GM18520 (cell line): ENCODE results near the gene SLC29A1.
A peak's percentile ranks its signal among the peaks of the same experiment; 100 is the strongest.

Experiments used
- ATAC-seq: cut with Tn5 transposase; IDR thresholded peaks from one replicate; pipeline ENCODE4 v1.9.1; 2021; ENCODE audit not compliant: unreplicated experiment

SLC29A1 gene

DNA sequence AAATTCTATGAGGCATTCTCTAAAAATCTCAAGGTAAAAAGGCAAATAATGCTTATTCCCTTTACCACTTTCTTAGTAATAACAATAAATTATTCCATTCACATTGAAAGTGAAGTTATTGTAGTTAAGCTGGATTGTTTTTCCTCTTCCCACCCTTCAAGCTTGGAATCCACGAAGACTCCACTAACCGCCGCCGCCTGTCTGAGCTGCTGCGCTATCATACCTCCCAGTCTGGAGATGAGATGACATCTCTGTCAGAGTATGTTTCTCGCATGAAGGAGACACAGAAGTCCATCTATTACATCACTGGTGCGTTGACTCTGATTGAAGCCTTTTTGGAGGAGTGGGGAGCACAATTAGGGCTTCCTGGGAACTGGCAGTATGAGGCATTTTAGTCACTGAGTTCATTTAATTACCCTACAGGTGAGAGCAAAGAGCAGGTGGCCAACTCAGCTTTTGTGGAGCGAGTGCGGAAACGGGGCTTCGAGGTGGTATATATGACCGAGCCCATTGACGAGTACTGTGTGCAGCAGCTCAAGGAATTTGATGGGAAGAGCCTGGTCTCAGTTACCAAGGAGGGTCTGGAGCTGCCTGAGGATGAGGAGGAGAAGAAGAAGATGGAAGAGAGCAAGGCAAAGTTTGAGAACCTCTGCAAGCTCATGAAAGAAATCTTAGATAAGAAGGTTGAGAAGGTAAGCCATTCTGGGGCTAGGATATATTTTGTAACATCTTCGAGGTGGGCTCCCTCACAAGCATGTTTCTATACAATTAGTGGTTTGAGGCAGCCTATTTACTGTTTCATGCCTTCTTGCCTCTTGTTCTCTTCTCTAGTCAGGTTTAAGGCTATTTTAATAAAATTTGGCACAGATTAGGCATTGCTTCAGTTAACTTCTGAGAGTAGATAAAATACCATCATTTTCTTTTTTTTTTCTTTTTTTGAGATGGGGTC is 28.5 kb downstream of the SLC29A1 start:
- ATAC-seq: no peak

DNA sequence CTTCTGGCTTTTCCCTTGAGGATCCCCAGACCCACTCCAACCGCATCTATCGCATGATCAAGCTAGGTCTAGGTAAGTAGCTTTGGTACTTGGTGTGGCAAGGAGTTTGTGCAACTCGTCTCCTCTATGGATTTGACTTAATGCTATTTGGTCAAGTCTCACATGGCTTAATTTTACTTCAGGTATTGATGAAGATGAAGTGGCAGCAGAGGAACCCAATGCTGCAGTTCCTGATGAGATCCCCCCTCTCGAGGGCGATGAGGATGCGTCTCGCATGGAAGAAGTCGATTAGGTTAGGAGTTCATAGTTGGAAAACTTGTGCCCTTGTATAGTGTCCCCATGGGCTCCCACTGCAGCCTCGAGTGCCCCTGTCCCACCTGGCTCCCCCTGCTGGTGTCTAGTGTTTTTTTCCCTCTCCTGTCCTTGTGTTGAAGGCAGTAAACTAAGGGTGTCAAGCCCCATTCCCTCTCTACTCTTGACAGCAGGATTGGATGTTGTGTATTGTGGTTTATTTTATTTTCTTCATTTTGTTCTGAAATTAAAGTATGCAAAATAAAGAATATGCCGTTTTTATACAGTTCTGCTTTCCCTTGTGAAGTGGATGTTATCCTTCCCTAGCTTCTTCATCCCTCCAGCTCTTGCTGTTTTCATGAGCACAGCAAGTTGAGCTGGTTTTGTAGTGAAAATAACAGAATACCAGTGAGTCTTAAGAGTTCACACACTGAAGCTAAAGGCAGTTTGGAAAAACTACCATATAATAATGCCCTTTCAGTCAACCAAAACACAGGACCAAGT is 30.1 kb downstream of the SLC29A1 start:
- ATAC-seq: no peak

DNA sequence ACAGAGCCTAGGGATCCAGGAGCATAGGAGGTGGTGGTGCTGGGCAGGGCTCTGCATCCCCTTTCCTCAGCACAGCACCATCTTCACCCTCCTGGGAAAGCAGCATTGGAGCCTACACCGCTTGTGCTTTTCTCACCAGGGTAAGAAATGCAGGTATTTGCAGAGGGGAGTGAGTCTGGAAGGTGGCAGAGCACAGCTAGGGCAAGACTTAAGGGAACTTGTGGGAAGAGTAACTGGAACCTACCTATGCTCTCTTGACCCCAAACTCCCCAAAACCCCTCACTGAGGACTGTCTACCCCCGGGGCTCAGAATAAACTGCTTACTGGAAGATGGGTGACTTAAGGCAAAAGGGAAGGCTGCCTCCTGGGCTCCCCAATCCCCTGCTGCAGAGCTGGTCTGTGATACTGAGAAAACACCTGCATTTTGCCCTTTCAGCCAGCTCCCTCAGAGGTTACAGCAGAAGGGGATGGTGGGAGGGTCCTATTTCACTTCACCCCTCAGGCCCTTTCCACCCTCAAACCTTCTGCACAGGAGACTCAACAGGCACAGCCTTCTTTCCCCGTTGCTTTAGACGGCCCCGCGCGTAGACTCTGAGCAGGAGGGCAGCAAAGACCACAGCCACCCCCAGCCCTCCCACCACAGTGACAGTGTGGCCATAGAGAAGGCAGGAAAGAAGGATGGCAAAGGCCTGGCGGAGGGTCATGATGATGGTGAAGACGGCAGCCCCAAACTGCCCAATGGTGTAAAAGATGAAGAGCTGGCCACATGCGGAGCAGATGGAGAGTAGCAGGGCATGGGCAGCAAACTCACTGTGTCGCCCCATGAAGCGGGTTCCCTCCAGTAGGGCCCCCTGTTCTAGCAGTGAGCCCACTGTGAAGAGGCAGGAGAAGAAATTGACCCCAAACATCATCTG is 31.1 kb downstream of the SLC29A1 start:
- no peak for ATAC-seq

DNA sequence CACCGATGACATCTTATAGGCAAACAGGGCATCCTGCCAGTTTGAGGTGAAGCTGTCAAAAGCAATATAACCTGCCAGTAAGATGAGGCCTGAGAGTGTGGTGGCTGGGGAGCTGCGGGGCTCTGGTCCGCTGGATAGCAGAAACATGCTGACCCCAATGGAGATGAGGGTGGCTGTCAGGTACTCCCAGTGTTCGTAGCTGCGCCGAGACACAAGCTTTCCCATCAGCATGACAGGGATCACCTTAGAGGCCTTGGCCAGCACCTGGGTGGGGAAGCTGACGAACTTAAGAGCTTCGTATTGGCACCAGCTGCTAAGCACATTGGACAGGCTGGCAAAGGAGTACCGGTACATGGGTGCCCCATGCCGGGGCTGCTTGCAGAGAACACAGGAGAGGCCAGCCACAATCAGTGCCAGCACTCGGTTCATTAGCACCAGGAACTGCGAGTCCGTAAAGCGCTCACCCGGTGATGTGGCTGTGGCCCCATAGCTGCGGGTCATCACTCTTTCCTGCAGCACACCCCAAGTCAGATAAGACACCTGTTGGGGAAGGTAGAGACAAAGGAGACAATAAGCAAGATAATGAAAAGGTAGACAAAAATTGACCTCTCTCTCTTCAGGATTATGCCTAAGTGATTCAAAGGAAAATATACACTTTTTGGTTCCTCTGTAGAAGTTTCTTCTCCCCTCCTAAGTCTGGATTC is 31.9 kb downstream of the SLC29A1 start:
- no peak for ATAC-seq

DNA sequence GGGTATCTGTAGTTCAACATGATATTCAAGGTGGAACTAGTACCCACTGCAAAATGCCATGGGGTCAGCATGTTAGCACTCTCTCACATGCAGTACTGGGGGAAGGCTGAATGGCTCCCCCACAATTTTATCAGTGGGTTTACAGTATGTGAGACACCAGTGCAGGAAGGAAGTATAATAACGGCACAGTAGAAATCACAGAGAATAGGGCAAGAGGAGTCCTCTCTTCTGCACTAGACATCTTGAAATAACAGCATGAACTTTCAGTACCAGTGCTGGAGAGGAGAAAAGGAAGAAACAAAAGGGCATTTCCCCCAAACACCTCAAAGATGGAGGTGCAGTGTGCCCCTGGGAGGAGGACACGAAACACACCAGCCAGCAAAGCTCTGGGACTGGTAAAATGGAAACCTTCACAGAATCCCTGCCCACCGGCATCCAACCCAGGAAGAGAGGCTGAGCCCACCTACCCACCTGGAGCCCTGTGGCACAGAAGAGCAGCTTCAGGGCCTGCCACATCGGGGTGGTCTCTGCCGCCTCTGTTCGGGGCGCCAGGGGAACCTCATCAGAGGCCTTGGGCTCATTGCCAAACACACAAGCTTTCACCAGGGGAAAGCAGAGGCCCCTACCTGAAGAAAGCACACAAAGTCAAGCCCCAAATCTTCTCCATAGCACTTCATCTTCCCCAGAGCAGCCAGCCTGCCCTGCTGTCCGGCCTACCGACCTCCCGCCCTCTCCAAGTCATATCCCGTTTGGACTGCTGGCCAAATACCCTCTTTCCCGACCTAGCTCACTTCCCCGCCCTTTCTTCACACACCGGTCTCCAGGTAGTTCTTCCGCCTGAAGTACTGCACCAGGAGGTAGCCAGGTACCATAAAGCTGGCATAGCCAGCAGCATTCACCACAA is 32.7 kb downstream of the SLC29A1 start:
- ATAC-seq: no peak

DNA sequence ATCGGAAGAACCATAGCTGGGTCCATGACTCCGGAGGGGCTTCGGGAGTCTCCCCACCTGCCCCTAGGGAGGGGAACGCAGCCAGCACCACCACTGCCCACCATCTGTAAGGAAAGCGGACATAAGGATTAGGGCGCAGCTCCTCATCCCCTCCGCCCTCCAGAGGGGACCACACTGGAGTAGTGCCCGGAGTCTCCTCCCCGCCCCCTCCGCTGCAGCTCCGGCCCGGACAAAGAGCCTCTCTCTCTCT is 33.3 kb downstream of the SLC29A1 start:
- no peak for ATAC-seq

DNA sequence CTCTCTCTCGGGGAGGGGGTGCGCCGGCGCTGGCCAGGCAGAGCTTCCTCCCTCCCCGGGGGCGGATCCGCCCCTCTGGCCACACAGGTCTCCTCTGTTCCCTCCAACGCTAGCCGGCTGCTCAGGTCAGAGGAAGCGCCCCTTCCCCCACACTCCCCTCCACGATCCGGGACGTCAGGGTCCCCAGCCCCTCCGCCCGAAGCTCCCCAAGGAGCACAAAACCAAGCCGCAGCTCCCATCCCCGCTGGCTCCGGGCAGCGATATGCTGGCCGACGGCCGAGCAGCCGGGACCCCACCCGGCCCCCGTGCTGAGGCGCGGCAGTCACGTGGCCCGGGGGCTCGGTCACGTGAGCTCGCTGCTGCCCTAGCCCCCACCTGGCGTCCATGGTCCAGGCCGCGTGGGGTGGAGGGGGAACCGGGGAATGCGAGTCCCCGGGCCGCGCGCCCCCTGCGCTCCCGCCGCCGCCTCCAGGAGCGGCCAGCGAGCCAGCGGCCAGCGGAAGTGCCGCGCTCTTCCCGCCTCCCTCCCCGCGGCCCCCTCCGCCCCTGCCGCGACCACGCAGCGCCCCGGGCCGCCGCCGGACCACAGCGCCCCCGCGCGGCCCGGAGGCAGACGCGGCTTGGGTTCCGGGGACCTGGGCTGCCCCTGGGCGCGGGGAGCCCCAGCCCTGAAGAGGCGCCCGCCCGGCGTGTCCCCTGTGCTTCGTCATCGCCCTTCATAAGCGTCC is 33.8 kb downstream of the SLC29A1 start, which contains the start of gene SLC35B2:
Gene SLC35B2 (minus strand): TSS at position 504 of the 728 bp plus-strand sequence. CDS start 118 bp downstream, at position 386.
- peak; percentile 36 for ATAC-seq

DNA sequence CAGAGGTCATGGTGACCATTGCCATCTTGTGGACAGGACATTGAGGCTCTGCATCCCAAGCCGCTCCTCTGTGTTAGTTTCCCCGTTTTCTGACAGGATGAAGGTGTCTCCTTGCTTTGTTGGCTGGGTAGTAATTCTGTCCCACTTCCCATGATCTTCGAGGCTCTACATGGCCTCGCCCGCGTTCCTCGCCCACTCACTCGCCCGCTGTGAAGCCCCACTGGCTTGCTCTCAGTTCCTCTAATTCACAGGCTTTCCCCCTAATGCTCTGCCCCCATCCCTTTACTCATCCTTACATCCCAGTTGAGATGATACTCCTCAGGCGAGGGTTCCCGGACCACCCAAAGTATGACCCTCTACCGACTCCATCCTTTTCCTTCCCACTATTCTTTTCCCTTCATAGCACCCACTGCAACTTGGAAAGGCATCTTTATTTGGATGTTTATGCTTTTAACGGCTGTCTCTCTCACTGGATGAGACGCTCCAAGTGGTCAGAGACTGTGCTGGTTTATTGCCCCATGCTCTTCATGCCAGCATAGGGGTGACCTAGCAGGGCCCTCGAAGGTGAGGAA is 34.4 kb downstream of the SLC29A1 start:
- no peak for ATAC-seq

DNA sequence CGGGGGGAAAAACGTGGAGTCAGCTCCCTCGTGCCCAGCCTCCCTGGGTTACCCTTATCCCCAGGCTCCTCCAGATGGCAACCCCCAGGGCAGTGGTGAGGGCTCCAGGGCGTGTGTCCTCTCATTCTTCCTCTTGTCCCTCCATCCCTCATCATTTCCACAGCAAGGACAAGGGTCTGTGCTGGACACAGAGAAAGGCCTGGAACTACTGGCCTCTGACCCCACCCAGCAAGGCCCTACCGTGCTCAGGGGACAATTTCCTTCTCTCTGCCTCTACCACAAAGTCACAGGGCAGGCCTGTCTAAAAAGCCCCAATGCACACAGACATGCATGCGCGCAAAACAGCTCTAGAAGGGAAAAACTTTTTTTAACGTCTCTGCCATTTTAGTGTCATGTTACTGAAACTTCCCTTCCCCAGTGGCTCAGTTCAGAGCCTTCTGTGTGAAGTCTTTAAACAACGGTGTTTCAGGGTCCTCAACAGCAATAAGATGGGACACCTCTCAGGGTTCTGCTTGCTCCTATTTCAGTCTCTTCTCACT is 35.0 kb downstream of the SLC29A1 start:
- no peak for ATAC-seq

DNA sequence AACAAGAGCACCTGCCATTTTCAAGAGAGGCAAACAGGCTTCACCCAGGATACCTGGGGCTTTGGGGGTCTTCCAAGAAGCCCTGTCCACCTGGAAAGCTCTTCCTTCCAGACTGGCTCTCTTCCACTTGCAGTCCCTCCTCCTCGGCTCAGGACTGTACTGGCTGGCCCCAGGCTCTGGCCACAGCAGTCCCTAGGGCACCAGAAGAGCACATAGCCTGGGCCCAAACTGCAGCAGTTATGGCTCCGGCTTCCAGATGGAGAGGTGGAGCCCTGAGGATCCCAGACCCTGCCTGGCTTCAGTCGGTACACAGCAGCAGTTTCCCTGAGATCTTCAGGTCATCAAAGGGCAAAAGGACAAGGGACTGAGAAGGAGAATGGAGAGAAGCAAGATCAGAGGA is 35.5 kb downstream of the SLC29A1 start:
- ATAC-seq: no peak

DNA sequence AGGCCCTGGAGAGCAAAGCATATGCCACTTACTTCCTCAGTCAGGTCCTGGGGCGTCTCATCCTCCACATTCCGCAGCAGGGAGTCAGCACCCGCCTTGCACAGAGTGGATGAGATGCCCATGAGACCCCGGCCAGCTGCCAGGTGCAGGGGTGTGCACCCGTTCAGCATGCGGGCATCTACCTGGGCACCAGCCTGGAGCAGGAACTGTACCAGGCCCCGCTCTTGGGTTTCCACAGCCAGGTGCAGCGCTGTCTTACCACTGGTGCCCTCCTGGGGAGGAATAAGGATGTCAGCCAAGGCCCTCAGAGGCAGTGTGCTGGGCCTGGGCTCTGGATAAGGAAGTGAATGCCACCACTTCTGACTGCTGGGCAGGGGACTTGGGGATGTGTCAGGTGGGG is 36.6 kb downstream of the SLC29A1 start:
- no peak for ATAC-seq

DNA sequence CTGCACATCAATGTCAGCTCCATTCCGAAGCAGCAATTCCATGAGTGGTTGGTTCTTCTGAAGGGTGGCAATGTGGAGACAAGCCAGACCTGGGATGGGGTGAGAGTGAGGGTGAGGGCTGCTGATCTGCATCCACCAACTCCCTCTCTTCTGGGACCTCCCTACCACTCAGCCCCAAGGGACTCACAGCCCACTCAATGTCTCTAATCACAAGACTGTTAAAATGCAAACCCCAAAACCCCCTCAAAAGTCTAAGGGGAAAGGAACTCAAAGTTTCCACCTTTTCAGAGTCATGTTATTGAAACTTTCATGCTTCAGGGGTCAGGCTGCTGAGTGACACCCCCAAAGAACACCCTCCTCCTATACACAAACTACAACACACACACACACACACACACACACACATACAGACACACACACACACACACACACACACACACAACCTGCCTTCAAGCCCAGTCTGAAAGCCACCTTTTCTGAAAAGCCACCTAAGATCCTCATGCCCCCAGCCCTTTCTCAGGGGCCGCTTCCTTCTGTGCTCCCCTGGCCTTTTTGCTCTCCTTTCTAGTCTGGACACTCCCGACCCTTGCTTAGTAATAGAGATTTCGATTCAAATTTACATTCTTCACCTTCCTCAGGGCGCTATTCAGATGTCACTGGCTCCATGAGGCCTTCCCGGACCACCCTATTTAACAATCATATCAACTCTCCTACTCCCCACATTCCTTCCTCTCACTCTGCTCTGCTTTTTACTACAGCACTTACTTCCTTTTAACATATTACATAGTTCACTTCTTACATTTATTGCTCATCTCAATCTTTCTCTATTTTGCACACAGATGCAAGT is 37.3 kb downstream of the SLC29A1 start:
- ATAC-seq: no peak

DNA sequence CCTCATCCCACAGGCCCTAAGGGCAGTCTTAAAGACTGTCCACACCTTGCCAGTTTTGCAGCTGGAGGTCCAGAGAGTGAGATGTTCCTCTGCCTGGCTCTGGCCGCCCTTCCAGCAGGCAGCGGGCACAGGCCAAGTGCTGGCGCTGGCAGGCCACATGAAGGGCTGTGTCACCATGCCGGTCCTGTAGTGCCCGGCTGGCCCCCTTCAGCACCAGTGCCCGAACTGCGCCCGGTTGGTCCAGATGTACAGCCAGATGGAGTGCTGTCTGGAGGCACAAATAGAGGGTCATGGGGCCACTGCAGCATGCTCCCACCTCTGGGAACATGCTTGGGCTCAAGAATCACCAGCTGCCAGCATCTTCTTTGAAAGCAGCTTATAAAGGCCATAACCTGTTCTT is 38.2 kb downstream of the SLC29A1 start:
- no peak for ATAC-seq

DNA sequence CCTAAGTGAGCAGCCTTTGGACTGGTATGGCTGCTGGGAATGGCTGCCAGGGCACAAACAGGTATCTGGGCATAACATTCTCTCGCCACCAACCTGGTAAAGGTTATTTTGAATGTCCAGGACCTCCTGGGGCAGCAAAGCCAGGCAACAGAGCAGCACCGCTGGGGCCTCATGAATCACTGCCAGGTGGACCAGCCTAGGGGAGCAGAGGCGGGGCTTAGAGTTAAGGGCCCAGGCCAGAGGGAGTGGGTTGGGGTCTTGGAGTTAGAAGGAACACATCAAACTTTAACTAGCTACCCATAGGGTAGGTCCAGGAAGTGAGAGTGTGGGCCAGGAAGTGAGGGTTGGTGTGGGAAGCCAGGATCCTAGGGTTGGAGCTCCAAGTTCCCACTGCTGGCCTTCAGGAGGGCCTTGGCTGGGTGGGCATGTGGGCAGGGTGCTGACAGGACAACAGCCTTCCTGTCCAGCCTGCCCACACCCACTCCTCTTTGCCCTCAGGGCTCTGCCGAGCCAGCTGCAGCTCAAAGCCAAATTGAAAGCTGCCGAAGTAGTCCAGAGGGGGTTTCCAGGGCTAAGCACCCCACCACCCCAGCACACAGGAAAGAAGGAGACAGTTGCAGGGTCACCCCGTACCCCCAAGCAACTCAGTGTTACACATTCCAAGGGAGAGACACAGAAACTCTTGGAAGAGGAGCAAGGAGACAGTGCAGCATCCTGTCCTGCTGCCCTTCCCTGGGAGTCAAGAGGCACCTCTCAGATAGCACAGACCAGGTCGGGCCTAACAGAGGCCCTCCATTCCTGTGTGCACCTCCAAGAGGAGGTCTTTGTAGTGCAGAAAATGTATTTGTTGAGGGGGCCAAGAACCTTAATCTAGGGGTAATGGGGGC is 39.3 kb downstream of the SLC29A1 start:
- ATAC-seq: no peak

DNA sequence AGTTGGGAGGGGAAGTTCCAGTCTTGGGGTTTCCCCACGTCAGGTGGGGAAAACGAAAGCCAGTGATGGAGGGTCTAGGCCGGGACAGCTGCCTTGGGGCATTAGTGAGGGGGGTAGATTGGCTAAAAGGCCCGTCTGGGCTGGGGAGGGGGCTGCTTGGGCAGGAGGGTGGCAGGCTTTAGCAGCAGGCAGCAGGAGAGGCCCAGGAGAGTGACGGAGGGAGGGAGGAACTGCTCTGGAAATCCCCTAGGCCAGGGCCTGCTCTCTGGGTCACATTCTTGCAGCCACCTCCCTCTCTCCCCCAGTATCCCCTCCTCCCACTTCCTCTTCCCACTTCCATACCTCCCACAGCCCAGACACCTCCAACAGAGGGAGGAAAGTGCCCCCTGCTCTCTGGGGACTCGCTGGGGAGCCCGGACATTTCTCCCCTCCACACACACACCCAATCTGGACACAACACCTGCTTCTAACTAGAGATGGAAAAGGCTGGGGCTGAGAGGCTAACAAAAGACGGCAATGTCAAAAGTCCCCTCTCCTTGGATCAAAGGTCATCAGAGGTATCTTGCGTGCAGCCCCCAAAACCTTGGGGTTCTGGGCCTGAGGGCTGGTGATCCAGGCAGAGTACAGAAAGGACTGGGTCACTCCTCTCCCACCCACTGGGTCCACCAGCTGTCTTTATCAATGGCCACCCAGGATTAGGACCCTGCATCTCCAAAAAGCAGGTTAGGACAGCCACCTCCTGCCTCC is 40.1 kb downstream of the SLC29A1 start:
- ATAC-seq: no peak
